Esophagus muscularis mucosa (tissue), 3 donors: Measurements from ENCODE around the gene NDUFS3.

Experiments
- CTCF ChIP-seq, 3 experiments: fragments of 200-600 bp in 2 of 3; fragments of 450-650 bp in 1 of 3; sonication (generic) in 2 of 3; IDR thresholded peaks; one replicate each; pipeline ENCODE4 v1.5.1; 2017 to 2019; ENCODE audit warnings: antibody characterized with exemption in 3 of 3, mild to moderate bottlenecking in 2 of 3, moderate library complexity in 1 of 3
- POLR2A ChIP-seq: fragments of 450-650 bp; IDR thresholded peaks from one replicate; pipeline ENCODE4 v1.6.1; 2017; ENCODE audit warnings: antibody characterized with exemption, moderate library complexity, mild to moderate bottlenecking, low read depth

- no peak for TF ChIP-seq CTCF (IDR thresholded peaks at IDR 0.05)
- no peak for TF ChIP-seq POLR2A
Measured at GRCh38 chr11:47628026-47628425, 49.2 kb downstream of the NDUFS3 start.
